ENCODE data around the gene IRF6.
A peak's percentile ranks its signal among the peaks of the same experiment; 100 is the strongest.

IRF6 gene

GRCh38 chr1:209839875-209840546 is 34.1 kb upstream of the IRF6 start:
- Histone ChIP-seq H3K9me3 (ENCODE audit: control insufficient read depth, insufficient read depth, low read depth, low read length) (no peaks in the 10 kb centered on the region), H3K4me1 (ENCODE audit: control insufficient read depth, insufficient read depth, low read length) (no peaks in the 10 kb centered on the region), H3K9ac (ENCODE audit: low read length) (no peak overlapping the region), H3K27ac (ENCODE audit: low read depth, low read length) (no peak overlapping the region), H3K4me3 (ENCODE audit: low read depth, low read length) (no peak overlapping the region), H3K27me3 (ENCODE audit: control insufficient read depth, insufficient read depth, low read length) (no peaks in the 10 kb centered on the region), H3K36me3 (ENCODE audit: control insufficient read depth, insufficient read depth, low read length) (peaks cover 97% of the 10 kb centered on the region)

DNA sequence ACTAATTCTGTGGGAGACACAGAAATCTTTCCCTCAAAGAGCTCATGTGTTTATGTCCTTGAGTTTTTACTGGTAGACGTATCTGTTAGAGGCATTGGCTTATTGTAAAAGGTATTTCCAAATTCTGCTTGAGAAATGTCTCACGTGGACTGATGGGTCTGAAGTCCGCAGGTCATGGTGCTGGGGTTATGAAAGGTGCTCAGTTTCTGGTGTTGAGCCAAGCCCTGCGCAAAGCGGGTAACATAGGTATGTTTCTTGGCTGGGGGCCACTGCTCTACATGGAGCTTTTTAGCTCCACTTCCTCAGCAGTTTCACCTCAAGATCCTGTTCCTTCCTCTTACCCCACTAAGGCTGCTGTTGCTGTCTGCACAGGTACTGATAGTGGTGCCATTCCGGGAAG is 32.6 kb upstream of the IRF6 start:
- Histone ChIP-seq H3K9me3 (ENCODE audit: control insufficient read depth, insufficient read depth, low read depth, low read length) (no peaks in the 10 kb centered on the region), H3K27ac (ENCODE audit: low read depth, low read length) (no peak overlapping the region), H3K36me3 (ENCODE audit: control insufficient read depth, insufficient read depth, low read length) (peaks cover 100% of the 10 kb centered on the region), H3K9ac (ENCODE audit: low read length) (no peak overlapping the region), H3K4me1 (ENCODE audit: control insufficient read depth, insufficient read depth, low read length) (no peaks in the 10 kb centered on the region), H3K27me3 (ENCODE audit: control insufficient read depth, insufficient read depth, low read length) (no peaks in the 10 kb centered on the region), H3K4me3 (ENCODE audit: low read depth, low read length) (no peak overlapping the region)

GRCh38 chr1:209837671-209838070 is 31.7 kb upstream of the IRF6 start:
- Histone ChIP-seq H3K27me3 (ENCODE audit: control insufficient read depth, insufficient read depth, low read length) (no peaks in the 10 kb centered on the region), H3K36me3 (ENCODE audit: control insufficient read depth, insufficient read depth, low read length) (peaks cover 100% of the 10 kb centered on the region), H3K4me3 (ENCODE audit: low read depth, low read length) (no peak overlapping the region), H3K9ac (ENCODE audit: low read length) (no peak overlapping the region), H3K9me3 (ENCODE audit: control insufficient read depth, insufficient read depth, low read depth, low read length) (no peaks in the 10 kb centered on the region), H3K4me1 (ENCODE audit: control insufficient read depth, insufficient read depth, low read length) (no peaks in the 10 kb centered on the region), H3K27ac (ENCODE audit: low read depth, low read length) (no peak overlapping the region)

GRCh38 chr1:209835782-209836298 is 29.9 kb upstream of the IRF6 start:
- Histone ChIP-seq H3K36me3 (ENCODE audit: control insufficient read depth, insufficient read depth, low read length) (peaks cover 98% of the 10 kb centered on the region), H3K27ac (ENCODE audit: low read depth, low read length) (no peak overlapping the region), H3K9ac (ENCODE audit: low read length) (no peak overlapping the region), H3K9me3 (ENCODE audit: control insufficient read depth, insufficient read depth, low read depth, low read length) (no peaks in the 10 kb centered on the region), H3K4me3 (ENCODE audit: low read depth, low read length) (no peak overlapping the region), H3K27me3 (ENCODE audit: control insufficient read depth, insufficient read depth, low read length) (no peaks in the 10 kb centered on the region), H3K4me1 (ENCODE audit: control insufficient read depth, insufficient read depth, low read length) (no peaks in the 10 kb centered on the region)

GRCh38 chr1:209831615-209832014 is 25.7 kb upstream of the IRF6 start:
- no peaks in the 10 kb centered on the region for H3K27me3 ChIP-seq (ENCODE audit: control insufficient read depth, insufficient read depth, low read length)
- H3K36me3 ChIP-seq (ENCODE audit: control insufficient read depth, insufficient read depth, low read length), result peaks cover 58% of the 10 kb centered on the region
- no peaks in the 10 kb centered on the region for H3K9me3 ChIP-seq (ENCODE audit: control insufficient read depth, insufficient read depth, low read depth, low read length)
- H3K27ac ChIP-seq (ENCODE audit: low read depth, low read length), result no peak overlapping the region
- H3K4me1 ChIP-seq (ENCODE audit: control insufficient read depth, insufficient read depth, low read length), result no peaks in the 10 kb centered on the region
- no peak overlapping the region for H3K4me3 ChIP-seq (ENCODE audit: low read depth, low read length)
- no peak overlapping the region for H3K9ac ChIP-seq (ENCODE audit: low read length)

DNA sequence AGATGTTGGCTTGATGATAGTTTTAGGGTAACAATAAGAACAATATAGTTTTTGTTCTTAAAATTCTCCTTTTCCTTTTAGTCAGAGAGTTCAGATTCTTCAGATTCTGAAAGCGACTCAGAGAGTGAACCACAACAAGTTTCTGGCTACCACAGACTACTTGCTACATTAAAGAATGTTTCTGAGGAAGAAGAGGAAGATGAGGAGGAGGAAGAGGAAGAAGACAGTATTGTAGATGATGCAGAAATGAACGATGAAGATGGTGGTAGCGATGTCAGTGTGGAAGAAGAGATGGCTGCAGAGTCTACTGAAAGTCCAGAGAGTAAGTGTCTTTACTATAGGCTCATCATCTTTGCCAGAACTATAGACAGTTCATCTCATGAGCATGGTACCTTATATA is 24.8 kb upstream of the IRF6 start:
- Histone ChIP-seq H3K4me3 (ENCODE audit: low read depth, low read length) (no peak overlapping the region), H3K36me3 (ENCODE audit: control insufficient read depth, insufficient read depth, low read length) (peaks cover 49% of the 10 kb centered on the region), H3K27me3 (ENCODE audit: control insufficient read depth, insufficient read depth, low read length) (no peaks in the 10 kb centered on the region), H3K4me1 (ENCODE audit: control insufficient read depth, insufficient read depth, low read length) (no peaks in the 10 kb centered on the region), H3K27ac (ENCODE audit: low read depth, low read length) (no peak overlapping the region), H3K9ac (ENCODE audit: low read length) (no peak overlapping the region), H3K9me3 (ENCODE audit: control insufficient read depth, insufficient read depth, low read depth, low read length) (no peaks in the 10 kb centered on the region)

DNA sequence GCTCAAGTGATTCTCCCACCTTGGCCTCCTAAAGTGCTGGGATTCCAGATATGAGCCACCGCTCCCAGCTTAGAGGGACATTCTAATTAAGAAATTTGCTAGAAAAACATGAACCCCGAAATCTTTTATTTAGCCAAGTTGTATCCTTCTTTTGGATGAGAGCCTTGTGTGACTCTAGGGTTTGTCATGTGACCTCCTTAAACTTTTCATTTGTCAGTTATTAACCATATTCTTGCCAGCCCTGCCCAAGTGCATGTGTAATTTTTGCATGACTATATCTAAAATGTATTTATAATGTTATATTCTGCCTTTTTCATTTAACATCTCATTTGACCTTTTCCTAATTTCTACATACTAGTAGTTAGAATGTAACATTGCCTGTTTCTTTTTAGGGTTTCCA is 23.8 kb upstream of the IRF6 start:
- no peaks in the 10 kb centered on the region for H3K27me3 ChIP-seq (ENCODE audit: control insufficient read depth, insufficient read depth, low read length)
- no peak overlapping the region for H3K9ac ChIP-seq (ENCODE audit: low read length)
- peaks cover 39% of the 10 kb centered on the region for H3K36me3 ChIP-seq (ENCODE audit: control insufficient read depth, insufficient read depth, low read length)
- H3K27ac ChIP-seq (ENCODE audit: low read depth, low read length), result no peak overlapping the region
- H3K4me1 ChIP-seq (ENCODE audit: control insufficient read depth, insufficient read depth, low read length), result no peaks in the 10 kb centered on the region
- H3K9me3 ChIP-seq (ENCODE audit: control insufficient read depth, insufficient read depth, low read depth, low read length), result no peaks in the 10 kb centered on the region
- no peak overlapping the region for H3K4me3 ChIP-seq (ENCODE audit: low read depth, low read length)

DNA sequence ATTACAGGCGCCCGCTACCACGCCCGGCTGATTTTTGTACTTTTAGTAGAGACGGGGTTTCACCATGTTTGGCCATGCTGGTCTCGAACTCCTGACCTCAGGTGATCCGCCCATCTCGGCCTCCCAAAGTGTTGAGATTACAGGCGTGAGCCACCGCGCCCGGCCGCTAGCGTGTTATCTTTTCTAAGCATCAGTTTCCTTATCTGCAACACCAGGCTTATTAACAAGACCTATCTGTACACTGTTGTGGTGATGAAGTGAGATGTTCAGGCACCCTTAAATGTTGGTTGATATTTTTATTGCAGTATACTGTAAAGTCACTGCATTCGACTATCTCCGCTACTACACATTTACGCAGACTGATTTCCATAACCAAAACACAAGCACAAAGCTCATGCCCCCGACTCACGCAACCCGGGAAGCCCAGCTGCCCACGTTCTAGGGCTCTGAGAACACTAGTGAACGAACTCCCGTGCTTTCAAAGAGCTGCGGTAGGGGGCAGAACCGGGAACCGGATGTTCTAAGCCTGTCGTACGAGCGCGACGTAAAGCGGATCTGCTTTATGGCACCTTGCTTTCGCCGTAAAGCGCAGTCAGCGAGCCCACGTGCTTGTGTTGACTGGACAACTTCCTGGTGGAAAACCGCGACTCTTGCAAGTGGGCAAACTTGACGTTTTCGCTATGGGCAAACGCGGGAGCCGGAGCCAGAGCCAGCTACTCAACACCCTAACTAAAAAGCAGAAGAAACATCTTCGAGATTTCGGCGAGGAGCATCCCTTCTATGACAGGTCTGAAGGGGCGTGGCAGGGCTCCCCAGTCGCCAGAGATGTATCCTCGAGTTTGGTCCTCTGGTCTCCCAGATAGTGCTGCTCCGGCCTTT is 21.7 kb upstream of the IRF6 start, which contains the start of gene UTP25:
UTP25 (plus strand) TSS at position 589 of the 879 bp plus-strand sequence; CDS start at position 681, 92 bp downstream.
- H3K9ac ChIP-seq (ENCODE audit: low read length), result peak within 1 kb of the TSS; percentile 86
- H3K27me3 ChIP-seq (ENCODE audit: control insufficient read depth, insufficient read depth, low read length), result no peaks in the 10 kb centered on the region
- no peaks in the 10 kb centered on the region for H3K4me1 ChIP-seq (ENCODE audit: control insufficient read depth, insufficient read depth, low read length)
- H3K9me3 ChIP-seq (ENCODE audit: control insufficient read depth, insufficient read depth, low read depth, low read length), result no peaks in the 10 kb centered on the region
- no peak within 1 kb of the TSS for H3K27ac ChIP-seq (ENCODE audit: low read depth, low read length)
- peak within 1 kb of the TSS; percentile 78 for H3K4me3 ChIP-seq (ENCODE audit: low read depth, low read length)
- H3K36me3 ChIP-seq (ENCODE audit: control insufficient read depth, insufficient read depth, low read length), result peaks cover 18% of the 10 kb centered on the region

DNA sequence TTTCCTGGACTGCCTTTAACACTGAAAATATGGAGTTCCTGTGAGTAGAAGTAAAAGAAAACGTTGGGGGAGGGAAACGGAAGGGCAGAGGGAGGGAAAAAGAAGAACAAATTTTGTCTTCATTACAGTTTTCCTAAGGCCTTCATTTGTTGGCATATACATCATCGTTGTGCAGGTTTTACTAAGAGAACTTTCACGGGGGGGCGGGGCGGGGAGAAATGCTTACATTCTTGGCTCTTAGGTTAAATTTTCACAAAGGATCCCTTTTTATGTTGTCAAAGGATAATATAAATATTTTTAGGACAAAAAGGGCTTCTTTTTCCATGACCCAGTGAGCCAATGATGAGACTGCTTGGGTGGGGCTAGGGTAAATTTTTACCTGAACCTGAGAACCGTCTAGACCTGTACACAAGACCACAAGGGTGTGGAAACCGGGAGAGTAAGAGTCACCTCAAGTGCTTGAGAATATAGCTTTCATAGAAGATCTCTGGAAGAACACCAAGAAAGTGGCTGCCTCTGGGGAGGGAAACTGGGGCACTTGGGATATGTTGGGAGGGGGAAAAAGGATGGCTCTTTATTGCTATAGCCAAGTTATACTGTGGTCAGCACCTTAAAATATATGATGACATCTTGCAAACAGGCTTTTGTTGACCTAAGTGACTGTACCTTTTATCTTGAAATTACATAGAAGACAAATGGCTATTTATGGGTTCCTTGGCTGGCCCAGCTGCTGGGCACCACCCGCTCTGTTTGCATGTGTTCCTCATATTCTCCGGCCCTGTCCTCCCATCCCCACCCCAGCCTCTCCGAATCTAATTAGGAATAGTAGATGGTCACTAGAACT is 19.9 kb upstream of the IRF6 start:
- Histone ChIP-seq H3K36me3 (ENCODE audit: control insufficient read depth, insufficient read depth, low read length) (peaks cover 2% of the 10 kb centered on the region), H3K4me1 (ENCODE audit: control insufficient read depth, insufficient read depth, low read length) (no peaks in the 10 kb centered on the region), H3K27ac (ENCODE audit: low read depth, low read length) (no peak overlapping the region), H3K27me3 (ENCODE audit: control insufficient read depth, insufficient read depth, low read length) (0 out of 2 replicates have a peak, but pooled peaks cover 2% of the 10 kb centered on the region), H3K4me3 (ENCODE audit: low read depth, low read length) (no peak overlapping the region), H3K9ac (ENCODE audit: low read length) (no peak overlapping the region), H3K9me3 (ENCODE audit: control insufficient read depth, insufficient read depth, low read depth, low read length) (no peaks in the 10 kb centered on the region)

DNA sequence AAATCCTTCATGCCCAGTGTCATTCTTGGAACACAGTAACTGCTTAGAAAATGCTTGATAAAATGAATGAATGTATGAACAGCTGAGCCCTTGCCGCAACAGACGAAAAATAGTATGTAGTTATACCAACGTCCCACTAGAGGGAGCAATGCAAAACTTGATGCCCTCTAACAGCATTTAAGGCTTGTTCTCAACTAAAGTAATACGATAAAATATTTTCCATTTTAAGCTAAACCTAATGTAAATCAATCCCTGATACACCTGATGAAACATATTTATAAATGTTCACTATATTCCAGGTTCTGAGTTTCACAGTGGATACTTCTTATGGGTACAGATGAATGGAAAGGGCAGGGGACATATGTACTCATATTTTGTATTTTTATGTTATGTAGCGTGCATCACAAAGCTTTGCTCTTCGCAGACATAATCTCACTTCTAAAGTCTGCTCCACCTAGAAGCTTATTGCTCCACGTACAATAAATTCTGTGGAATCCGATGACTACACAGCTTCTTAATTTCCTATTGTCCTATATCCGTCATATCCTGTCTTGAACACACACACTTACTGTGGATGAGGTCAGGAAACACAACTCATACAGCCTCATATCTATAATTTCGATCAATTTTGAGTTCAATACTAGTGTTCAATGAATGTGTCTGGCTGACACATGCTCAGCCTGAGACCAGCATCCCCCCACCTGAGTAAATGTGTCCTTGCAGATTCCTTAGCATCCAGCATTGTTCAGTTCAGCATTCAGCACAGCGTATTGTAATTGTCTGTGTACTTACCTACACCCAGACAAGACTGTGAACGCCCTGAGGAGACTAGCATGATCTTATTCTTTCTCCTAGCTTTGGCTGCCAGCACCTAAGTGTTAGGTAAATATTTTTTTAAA is 17.4 kb upstream of the IRF6 start:
- Histone ChIP-seq H3K4me3 (ENCODE audit: low read depth, low read length) (no peak overlapping the region), H3K4me1 (ENCODE audit: control insufficient read depth, insufficient read depth, low read length) (no peaks in the 10 kb centered on the region), H3K9me3 (ENCODE audit: control insufficient read depth, insufficient read depth, low read depth, low read length) (no peaks in the 10 kb centered on the region), H3K9ac (ENCODE audit: low read length) (no peak overlapping the region), H3K27ac (ENCODE audit: low read depth, low read length) (no peak overlapping the region), H3K27me3 (ENCODE audit: control insufficient read depth, insufficient read depth, low read length) (0 out of 2 replicates have a peak, but pooled peaks cover 6% of the 10 kb centered on the region), H3K36me3 (ENCODE audit: control insufficient read depth, insufficient read depth, low read length) (no peaks in the 10 kb centered on the region)

Measured in HUES6 (cell line).